NCI-H1417 treated with DMSO at 0.1 percent for 48 hours (cell line): Measurements from ENCODE around the gene CHRNA10.

Source experiments
- DNase-seq: peaks from one replicate; lab custom pipeline; 2025; lab: John Stamatoyannopoulos, UW

CHRNA10 gene

DNA sequence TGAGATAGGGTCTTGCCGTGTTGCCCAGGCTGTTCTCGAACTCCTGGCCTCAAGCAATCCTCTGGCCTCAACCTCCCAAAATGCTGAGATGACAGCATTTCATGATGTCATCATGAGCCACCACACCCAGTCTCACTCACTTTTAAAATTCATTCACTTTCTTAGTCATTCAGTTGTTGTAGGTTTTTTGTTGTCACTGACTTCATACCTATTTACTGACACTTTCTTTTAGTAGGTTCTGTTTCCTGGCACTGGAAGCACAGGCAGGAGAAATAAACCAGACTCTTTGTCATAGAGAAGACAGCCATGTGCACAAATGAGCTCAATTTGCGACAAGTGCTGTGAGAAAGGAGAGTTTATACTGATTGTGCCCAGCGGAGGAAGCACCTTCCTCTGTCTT, 39.9 kb downstream of the CHRNA10 start:
- DNase-seq, result no peak

DNA sequence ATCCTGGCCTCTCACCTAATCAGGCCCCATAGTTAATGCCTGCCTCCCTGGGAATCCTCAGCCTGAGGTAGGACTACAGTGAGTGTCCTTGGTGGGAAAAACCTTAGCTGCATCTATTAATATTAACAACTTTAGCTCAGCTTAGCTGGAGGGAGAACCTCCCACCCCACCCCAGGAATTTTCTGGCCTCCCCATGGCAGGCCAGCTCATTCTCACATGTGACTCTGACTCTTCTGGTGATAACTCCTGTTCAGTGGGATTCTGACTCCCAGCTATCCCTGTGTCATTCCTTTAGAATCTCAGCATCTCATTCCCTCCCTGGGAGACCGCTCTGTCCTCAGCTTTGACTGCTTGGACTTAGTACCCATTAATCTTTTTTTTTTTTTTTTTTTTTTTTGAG, 43.9 kb downstream of the CHRNA10 start:
- DNase-seq, result no peak

DNA sequence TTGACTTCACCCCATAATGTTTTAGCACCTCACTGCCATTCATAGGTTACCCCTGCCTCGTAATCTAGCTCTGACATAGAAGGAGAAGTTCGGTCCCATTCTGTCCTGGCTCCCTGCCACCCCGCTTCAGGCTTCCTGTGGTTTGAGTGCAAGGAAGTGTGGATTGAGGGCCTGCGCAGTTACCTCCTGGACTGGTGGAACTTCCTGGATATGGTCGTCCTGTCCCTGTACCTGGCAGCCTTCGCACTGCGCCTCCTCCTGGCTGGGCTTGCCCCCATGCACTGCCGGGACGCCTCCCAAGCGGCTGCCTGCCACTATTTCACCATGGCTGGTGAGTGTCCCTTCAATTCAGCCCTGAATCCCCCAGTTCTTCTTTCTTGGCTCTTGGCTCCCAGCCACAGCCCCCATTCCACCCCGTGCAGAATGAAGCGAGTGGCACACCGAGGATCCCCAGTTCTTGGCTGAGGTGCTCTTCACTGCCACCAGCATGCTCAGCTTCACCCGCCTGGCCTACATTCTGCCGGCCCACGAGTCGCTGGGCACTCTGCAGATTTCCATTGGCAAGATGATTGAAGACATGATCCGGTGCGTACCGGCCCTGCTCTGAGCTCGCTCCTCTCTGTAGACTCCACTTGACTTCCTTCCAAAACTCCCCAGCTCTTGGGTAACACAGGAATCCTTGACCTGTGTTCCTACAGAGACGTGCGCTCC, 44.8 kb downstream of the CHRNA10 start:
- DNase-seq, result no peak

DNA sequence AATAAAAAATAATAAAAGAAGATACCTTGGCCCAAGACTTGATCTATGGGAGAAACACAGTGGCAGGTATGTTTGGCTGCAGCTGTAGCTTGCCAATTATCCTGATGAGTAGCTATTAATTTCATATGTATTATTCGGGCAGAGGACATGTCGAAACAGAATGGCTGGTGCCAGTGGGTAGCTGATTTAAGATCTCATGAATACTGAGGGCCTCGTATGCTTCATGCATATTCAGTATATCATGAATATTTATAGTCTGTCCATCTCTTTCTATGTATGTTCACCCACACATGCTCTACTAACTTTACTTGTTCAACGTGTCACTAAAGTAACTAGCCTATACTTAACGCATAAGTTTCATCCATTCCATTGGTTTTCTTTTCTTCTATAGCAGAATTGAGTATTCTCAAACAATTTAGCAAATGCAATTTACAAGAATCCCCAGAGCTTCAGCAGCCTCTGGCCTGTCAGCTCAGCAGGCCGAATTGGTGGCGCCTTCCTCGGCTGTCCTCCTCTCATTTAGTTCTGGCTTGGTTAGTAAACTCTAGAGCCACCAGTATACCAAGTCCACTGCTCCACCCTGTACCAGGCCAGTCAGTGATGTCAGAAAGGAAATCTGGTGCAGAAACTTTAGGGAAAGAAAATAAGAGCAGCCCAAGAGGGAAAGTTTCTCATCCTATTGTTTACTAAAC, 47.3 kb downstream of the CHRNA10 start:
- no peak for DNase-seq

DNA sequence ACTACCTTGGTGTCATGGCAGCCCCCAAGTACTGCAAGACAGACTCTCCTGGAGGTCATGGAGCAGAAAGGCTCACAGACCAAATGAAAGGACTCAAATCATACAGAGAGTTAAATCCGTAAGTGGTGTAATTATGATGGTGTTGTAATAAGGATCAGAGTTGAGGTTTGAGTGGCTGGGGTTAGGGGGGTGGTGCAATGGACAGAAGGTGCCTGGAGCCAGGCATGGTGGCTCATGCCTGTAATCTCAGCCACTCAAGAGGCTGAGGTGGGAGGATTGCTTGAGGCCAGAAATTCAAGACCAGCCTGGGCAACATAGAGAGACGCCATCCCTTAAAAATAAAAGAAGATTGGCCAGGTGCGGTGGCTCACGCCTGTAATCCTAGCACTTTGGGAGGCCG, 48.1 kb downstream of the CHRNA10 start:
- no peak for DNase-seq

- no peak for DNase-seq
Observed at GRCh38 chr11:3622521-3622920, 48.7 kb downstream of the CHRNA10 start.

GRCh38 chr11:3617990-3618389, 53.2 kb downstream of the CHRNA10 start:
- no peak for DNase-seq

DNA sequence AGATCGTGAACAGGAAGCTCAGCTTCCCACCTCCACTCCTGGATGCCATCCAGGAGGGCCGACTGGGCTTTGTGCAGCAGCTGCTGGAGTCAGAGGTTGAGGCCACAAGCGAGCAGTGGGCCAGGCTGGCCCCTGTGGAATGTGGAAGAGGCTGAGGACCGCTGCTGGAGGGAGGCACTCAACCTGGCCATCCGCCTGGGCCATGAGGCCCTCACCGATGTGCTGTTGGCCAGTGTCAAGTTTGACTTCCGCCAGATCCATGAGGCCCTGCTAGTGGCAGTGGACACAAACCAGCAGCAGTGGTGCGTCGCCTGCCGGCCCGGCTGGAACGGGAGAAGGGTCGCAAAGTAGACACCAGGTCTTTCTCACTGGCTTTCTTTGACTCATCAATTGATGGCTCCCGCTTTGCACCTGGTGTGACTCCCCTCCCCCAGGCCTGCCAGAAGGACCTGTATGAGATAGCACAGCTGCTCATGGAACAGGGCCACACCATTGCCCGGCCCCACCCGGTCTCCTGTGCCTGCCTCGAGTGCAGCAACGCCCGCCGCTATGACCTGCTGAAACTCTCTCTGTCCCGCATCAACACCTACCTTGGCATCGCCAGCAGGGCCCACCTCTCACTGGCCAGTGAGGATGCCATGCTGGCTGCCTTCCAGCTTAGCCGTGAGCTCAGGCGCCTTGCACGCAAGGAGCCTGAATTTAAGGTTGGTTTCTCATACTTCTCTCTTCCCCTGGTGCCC, 54.3 kb downstream of the CHRNA10 start:
- DNase-seq, result no peak

DNA sequence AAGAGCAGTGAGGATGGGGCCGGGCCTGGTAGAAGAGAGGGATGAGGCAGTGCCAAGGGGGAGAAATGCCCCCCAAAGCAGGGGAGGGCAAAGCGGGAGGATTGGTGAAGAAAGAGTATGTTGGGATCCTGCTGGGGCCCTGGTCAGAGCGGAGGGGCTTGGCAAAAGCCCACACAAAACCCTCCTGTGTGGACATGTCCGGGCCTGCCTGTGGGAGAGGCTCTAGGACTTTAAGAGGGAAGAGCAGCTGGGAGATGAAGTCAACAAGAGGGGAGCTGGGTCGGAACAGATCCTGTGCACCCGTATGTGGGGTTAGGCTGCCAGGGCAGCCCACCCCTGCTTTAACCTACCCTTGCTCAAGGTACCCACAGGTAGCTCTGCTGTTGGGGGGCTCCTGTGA, 55.2 kb downstream of the CHRNA10 start:
- DNase-seq, result no peak
